Glutamatergic neuron (in vitro differentiated cells): ENCODE results near the gene ANP32A. TPM values are rescaled to one million over a fixed set of nuclear protein-coding genes. Genes with fewer than 3 reads are reported as not detected.

Experiments
- DNase-seq: peaks from one replicate; pipeline ENCODE4 v3.0.0; 2022
- H3K27ac Mint-ChIP-seq: one replicate; pipeline ENCODE4 v1.8.0; 2020; ENCODE audit warnings: mild to moderate bottlenecking, mixed read lengths, inconsistent platforms; ENCODE audit not compliant: unreplicated experiment
- H3K27me3 Mint-ChIP-seq: one replicate; pipeline ENCODE4 v1.8.0; 2020; ENCODE audit warnings: mild to moderate bottlenecking, moderate library complexity, mixed read lengths, inconsistent platforms; ENCODE audit not compliant: unreplicated experiment
- H3K36me3 Mint-ChIP-seq: one replicate; pipeline ENCODE4 v1.8.0; 2020; ENCODE audit warnings: mild to moderate bottlenecking, mixed read lengths, inconsistent platforms; ENCODE audit not compliant: unreplicated experiment
- H3K4me1 Mint-ChIP-seq: one replicate; pipeline ENCODE4 v1.8.0; 2020; ENCODE audit warnings: mild to moderate bottlenecking, low read depth, mixed read lengths, inconsistent platforms; ENCODE audit not compliant: unreplicated experiment
- H3K4me3 Mint-ChIP-seq: one replicate; pipeline ENCODE4 v1.8.0; 2020; ENCODE audit warnings: mild to moderate bottlenecking, mixed read lengths, inconsistent platforms; ENCODE audit not compliant: unreplicated experiment
- H3K9me3 Mint-ChIP-seq: one replicate; pipeline ENCODE4 v1.8.0; 2020; ENCODE audit warnings: mild to moderate bottlenecking, moderate library complexity, mixed read lengths, inconsistent platforms; ENCODE audit not compliant: unreplicated experiment
- CTCF ChIP-seq: fragments of 200-600 bp; sonication (generic); IDR thresholded peaks from one replicate; pipeline ENCODE4 v1.5.0; 2021; ENCODE audit not compliant: partially characterized antibody, unreplicated experiment
- total RNA-seq: library from RNA; stranded (reverse); fragmentation: NEBNext Ultra II Directional; extraction: Animal tissue kit (Norgen Biotek cat#: 25700); gene quantifications from one replicate; pipeline ENCODE4 v1.2.1, GENCODE V29; 2021; ENCODE audit not compliant: unreplicated experiment

Gene ANP32A
- total RNA-seq, 1 donor from 2014 or later, result 134 TPM

GRCh38 chr15:68774521-68775235 is 46.0 kb downstream of the ANP32A start:
- Mint-ChIP-seq H3K9me3 (peaks cover 4% of the 10 kb centered on the region), H3K27ac (no peak overlapping the region), H3K27me3 (no peaks in the 10 kb centered on the region), H3K4me3 (no peak overlapping the region), H3K4me1 (no peaks in the 10 kb centered on the region), H3K36me3 (peaks cover 10% of the 10 kb centered on the region)
- no peak for TF ChIP-seq CTCF
- no peak for DNase-seq

GRCh38 chr15:68774120-68774519 is 46.6 kb downstream of the ANP32A start:
- Mint-ChIP-seq H3K27ac (no peak overlapping the region), H3K9me3 (peaks cover 4% of the 10 kb centered on the region), H3K27me3 (no peaks in the 10 kb centered on the region), H3K4me3 (no peak overlapping the region), H3K36me3 (peaks cover 10% of the 10 kb centered on the region), H3K4me1 (no peaks in the 10 kb centered on the region)
- TF ChIP-seq CTCF, result no peak
- DNase-seq, result no peak

- TF ChIP-seq CTCF, result no peak
- DNase-seq, result no peak
- no peaks in the 10 kb centered on the region for H3K4me1 Mint-ChIP-seq
- no peak overlapping the region for H3K27ac Mint-ChIP-seq
- H3K4me3 Mint-ChIP-seq, result no peak overlapping the region
- peaks cover 2% of the 10 kb centered on the region for H3K27me3 Mint-ChIP-seq
- peaks cover 10% of the 10 kb centered on the region for H3K36me3 Mint-ChIP-seq
- H3K9me3 Mint-ChIP-seq, result peaks cover 4% of the 10 kb centered on the region
Observed at GRCh38 chr15:68773036-68773435, 47.7 kb downstream of the ANP32A start.

GRCh38 chr15:68770216-68770615 is 50.5 kb downstream of the ANP32A start:
- Mint-ChIP-seq H3K36me3 (peaks cover 4% of the 10 kb centered on the region), H3K27ac (no peak overlapping the region), H3K9me3 (no peaks in the 10 kb centered on the region), H3K27me3 (peaks cover 2% of the 10 kb centered on the region), H3K4me1 (no peaks in the 10 kb centered on the region), H3K4me3 (no peak overlapping the region)
- DNase-seq, result no peak
- TF ChIP-seq CTCF, result no peak

- TF ChIP-seq CTCF, result no peak
- no peaks in the 10 kb centered on the region for H3K4me1 Mint-ChIP-seq
- H3K27ac Mint-ChIP-seq, result no peak overlapping the region
- no peak for DNase-seq
- H3K27me3 Mint-ChIP-seq, result peaks cover 2% of the 10 kb centered on the region
- no peak overlapping the region for H3K4me3 Mint-ChIP-seq
- H3K36me3 Mint-ChIP-seq, result peaks cover 4% of the 10 kb centered on the region
- H3K9me3 Mint-ChIP-seq, result no peaks in the 10 kb centered on the region
Observed at GRCh38 chr15:68769702-68770101, 51.0 kb downstream of the ANP32A start.
